ENCODE data around the gene POLR2J3.
"Not testable (repeated sequence)": the region's sequence is repeated elsewhere in the genome, so short reads cannot be mapped to it uniquely, and the experiment has no call there.

The POLR2J3 gene

DNA sequence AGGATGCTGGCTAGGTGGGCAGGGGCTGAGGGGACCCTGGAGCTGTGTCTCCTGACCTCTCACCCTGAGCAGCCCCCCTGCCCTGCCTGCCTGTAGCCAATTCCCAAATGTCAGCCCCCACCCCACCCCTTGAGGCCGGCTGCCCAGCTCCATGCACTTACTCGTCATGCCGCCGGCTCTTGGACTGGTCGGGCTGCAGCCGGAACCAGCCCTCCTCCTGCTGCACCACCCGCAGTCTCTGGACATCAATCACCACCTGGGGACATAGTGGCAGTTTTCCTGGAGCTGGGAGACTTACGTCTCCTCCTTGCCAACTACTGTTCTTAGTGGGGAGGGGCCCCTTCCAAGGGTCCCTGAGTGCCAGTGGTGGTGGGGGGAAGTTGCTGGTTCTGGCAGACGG, 27.3 kb upstream of the POLR2J3 start:
- H3K9me3 Mint-ChIP-seq (ENCODE audit: low read depth); H3K36me3 Mint-ChIP-seq; H3K4me3 Mint-ChIP-seq; H3K27me3 Mint-ChIP-seq; H3K27ac Mint-ChIP-seq; H3K4me1 Mint-ChIP-seq (ENCODE audit: low read depth): not testable (repeated sequence)

DNA sequence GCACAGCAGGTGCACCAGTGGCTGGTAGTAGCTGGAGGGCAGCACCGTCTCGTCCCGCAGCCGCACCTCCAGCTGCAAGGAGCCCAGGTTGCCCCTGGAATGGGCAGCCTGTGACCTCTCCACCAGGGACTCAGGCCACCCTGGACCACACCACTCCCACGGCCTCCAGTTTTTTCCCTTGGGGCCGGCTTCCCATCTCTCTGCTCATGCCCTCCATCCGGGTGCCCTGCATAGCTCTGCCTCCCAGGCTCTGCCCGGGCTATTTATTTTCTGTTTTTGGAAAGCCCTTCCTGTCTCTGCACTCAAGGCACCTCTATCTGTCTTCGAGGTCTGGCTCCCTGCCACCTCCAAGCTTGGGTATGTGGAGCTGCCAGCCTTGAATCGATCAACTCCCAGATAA, 23.7 kb upstream of the POLR2J3 start:
- H3K27me3 Mint-ChIP-seq; H3K9me3 Mint-ChIP-seq (ENCODE audit: low read depth); H3K36me3 Mint-ChIP-seq; H3K27ac Mint-ChIP-seq; H3K4me1 Mint-ChIP-seq (ENCODE audit: low read depth); H3K4me3 Mint-ChIP-seq: not testable (repeated sequence)

DNA sequence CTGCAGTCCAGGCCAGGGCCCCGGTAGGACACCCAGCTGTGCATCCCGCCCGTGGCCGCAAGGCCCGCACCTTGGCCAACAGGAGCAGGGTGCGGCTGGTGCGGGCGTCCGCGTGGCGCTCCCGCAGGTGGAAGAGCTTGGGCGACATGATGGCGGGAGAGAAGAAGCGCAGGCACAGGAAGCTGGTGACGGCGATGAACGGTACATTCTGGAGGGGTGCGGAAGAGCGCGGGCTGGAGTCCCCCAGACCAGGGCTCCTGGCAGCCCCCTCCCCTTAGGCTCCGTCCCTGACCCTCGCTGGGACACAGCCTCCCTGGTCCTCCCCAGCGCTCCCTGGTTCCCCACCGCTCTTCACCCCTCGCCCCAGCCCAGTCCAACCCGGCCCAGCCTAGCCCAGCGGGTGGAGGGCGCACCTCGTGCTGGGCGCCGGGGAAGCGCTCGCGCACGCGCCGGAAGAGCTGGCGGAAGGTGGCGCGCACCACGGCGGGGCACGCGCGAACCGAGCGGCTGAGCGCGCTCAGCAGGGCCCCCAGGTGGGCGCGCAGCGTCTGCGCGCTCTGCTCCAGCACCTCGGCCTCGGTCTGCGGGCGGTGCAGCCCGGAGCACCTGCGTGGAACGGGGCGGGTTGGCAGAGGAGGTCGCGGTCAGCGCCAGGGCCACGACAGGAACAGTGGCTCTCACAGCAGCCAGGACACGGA, 21.4 kb upstream of the POLR2J3 start:
- not testable (repeated sequence) for H3K4me3 Mint-ChIP-seq; H3K36me3 Mint-ChIP-seq; H3K9me3 Mint-ChIP-seq (ENCODE audit: low read depth); H3K27me3 Mint-ChIP-seq; H3K27ac Mint-ChIP-seq; H3K4me1 Mint-ChIP-seq (ENCODE audit: low read depth)

DNA sequence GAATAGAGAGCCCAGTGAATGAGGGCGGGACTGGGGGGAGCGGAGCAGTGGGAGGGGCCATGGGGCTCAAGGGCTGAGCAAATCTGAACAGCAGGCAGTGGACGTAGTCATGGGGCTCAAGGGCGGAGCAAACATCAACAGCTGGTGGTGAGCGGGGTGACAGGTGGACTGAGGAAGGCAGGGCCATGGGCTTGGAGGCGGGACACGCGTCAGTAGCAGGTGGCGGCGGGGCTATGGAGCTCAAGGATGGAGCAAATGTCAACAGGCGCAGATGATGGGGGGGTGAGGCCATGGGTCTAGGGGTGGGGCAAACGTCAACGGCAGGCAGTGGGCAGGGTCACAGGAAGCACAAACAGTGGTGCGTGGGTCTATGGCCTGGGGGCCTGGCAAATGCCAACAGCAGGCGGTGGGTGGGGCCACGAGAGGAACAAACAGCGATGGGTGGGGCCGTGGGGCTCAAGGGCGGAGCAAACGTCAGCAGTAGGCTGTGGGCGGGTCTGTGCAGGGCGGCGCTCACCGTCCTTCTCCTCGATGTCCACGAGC, 20.2 kb upstream of the POLR2J3 start:
- H3K9me3 Mint-ChIP-seq (ENCODE audit: low read depth); H3K36me3 Mint-ChIP-seq; H3K27me3 Mint-ChIP-seq: not testable (repeated sequence)

DNA sequence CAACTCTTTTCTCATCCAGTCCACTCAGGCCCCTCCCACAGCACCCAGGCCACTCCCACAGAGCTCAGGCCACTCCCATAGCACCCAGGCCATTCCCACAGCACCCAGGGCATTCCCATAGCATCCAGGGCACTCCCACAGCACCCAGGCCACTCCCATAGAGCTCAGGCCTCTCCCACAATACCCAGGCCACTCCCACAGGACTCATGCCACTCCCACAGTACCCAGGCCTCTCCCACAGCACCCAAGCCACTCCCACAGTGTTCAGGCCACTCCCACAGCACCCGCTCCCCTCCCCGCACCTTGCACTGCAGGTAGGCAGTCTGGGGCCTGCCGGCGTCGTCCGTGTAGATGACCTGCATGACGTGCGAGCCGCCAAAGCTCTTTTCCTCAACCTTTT, 17.5 kb upstream of the POLR2J3 start:
- not testable (repeated sequence) for H3K4me3 Mint-ChIP-seq; H3K27ac Mint-ChIP-seq; H3K9me3 Mint-ChIP-seq (ENCODE audit: low read depth); H3K36me3 Mint-ChIP-seq; H3K27me3 Mint-ChIP-seq; H3K4me1 Mint-ChIP-seq (ENCODE audit: low read depth)

More for the DNA sequence above, 20.2 kb upstream of the POLR2J3 start:
- not testable (repeated sequence) for H3K4me3 Mint-ChIP-seq; H3K4me1 Mint-ChIP-seq (ENCODE audit: low read depth); H3K27ac Mint-ChIP-seq

DNA sequence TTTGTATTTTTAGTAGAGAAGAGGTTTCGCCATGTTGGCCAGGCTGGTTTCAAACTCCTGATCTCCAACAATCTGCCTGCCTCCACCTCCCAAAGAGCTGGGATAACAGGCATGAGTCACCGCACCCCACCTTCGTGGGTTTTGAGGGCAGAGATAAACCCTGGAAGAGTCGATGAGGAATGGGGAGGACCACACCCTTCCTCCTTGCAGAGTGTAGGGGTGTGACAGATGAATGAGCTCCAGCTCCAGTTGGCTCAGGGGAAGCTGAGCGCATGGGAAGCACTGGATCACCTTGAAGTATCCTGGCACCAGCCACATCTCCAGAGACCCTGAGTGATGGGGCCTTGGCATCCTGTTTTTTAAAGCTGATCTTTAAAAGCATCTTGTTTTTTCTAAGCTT, 11.1 kb upstream of the POLR2J3 start:
- H3K9me3 Mint-ChIP-seq (ENCODE audit: low read depth); H3K4me3 Mint-ChIP-seq; H3K36me3 Mint-ChIP-seq; H3K4me1 Mint-ChIP-seq (ENCODE audit: low read depth); H3K27ac Mint-ChIP-seq; H3K27me3 Mint-ChIP-seq: not testable (repeated sequence)

DNA sequence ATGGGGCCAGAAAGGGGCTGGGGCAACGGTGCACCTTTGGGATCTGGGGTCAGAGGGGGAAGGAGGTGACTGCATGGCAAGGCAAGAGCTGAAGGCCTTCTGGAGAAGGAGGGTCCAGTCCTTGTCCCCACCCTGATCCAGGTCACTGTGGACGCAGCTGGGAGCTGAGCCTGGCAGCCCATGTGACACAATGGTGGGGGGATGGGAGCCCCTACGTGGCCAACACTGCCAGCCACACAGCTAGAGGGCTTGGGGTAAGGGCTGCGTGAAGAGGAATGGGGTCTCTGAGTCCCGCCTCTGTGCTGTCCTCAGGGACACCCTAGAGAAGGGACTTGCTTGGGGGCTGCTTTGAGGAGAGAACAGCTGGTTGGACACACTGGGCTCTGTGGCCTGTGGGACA, 9.3 kb upstream of the POLR2J3 start:
- H3K27me3 Mint-ChIP-seq; H3K27ac Mint-ChIP-seq; H3K4me3 Mint-ChIP-seq; H3K4me1 Mint-ChIP-seq (ENCODE audit: low read depth); H3K36me3 Mint-ChIP-seq; H3K9me3 Mint-ChIP-seq (ENCODE audit: low read depth): not testable (repeated sequence)

DNA sequence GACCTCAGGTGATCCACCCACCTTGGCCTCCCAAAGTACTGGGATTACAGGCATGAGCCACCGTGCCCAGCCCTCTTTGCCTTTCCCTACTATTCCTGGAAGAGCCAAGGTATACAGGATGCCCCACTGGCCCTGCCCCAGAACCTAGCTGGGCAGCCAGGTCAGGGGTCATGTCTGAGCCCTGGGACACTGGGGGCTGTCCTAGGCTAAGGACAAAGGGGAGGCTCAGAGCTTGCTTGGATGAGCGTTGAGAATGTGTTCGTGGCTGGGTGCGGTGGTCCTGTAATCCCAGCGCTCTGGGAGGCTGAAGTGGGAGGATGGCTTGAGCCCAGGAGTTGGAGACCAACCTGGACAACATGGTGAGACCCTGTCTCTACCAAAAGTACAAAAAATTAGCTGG, 6.1 kb upstream of the POLR2J3 start:
- not testable (repeated sequence) for H3K27me3 Mint-ChIP-seq; H3K4me1 Mint-ChIP-seq (ENCODE audit: low read depth); H3K9me3 Mint-ChIP-seq (ENCODE audit: low read depth); H3K36me3 Mint-ChIP-seq; H3K27ac Mint-ChIP-seq; H3K4me3 Mint-ChIP-seq

DNA sequence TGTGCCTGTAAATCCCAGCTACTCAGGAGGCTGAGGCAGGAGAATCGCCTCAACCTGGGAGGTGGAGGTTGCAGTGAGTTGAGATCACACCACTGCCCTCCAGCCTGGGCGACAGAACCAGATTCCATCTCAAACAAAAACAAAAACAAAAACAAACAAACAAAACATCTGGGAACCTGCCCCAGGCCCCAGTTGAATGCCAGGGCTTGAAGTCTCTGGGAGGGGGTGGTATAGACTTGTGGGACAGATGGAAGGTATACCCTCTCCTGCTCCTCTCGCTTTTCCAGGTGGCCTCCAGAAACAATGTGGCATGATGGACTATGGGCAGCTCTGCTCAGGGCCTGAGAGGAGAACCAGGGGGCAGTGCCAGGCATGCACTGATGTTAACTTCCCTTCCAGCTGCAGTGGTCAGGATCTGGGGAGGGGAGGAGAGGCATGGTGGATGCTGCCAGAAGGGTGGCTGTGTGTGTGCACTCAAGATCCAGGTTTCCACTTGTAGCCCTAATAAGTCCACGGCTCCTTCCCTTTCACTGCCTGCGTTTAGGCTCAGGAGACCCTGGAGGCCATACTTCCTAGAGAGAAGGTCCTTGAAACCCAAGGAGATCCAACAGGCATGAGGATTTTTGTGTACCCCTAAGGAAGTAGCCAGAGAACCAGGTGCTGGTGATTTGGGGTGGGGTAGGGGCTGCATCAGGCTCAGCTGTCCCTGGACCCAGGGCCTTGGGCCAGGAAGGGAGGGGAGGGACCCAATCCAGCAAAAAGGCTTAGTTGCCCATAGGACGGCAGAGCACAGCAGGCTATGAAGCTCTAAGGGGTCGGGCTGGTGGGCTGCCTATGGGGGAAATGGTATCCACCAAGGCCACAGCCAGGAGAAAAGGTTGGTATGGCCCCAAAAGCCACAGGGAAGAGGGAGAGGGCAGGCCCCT, 5.2 kb upstream of the POLR2J3 start:
- not testable (repeated sequence) for H3K27ac Mint-ChIP-seq; H3K9me3 Mint-ChIP-seq (ENCODE audit: low read depth); H3K4me1 Mint-ChIP-seq (ENCODE audit: low read depth); H3K27me3 Mint-ChIP-seq; H3K4me3 Mint-ChIP-seq; H3K36me3 Mint-ChIP-seq

DNA sequence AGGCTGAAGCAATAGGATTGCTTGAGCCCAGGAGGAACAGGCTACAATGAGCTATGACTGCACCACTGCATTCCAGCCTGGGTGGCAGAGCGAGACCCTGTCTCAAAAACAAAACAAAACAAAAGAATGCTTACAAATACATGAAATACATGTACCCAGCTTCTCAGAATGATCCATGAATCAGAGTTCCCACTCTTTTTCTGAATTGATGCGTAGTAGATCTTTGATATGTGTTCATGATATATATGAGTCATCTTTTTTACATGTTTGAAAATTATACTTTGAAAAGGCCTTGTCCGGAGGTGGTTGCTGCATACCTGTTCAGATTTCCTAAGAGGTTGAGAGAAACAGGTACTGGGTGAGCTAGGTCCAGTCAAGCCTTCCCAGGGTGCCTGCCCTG, 4.0 kb upstream of the POLR2J3 start:
- H3K4me1 Mint-ChIP-seq (ENCODE audit: low read depth); H3K9me3 Mint-ChIP-seq (ENCODE audit: low read depth); H3K27me3 Mint-ChIP-seq; H3K27ac Mint-ChIP-seq; H3K36me3 Mint-ChIP-seq; H3K4me3 Mint-ChIP-seq: not testable (repeated sequence)

DNA sequence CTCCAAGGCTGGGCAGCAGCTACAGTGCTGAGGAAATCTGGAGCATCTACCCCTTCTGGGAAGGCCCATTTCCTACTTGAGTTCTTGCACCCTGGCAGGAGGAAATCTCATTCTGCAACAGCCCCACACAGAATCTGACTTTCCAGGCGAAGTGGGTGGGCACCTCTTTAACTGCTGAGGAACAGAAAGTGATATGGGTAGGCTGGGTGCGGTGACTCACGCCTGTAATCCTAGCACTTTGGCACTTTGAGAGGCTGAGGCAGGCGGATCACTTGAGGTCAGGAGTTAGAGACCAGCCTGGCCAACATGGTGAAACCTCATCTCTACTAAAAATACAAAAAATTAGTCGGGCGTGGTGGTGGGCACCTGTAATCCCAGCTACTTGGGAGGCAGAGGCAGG, 2.2 kb upstream of the POLR2J3 start:
- H3K9me3 Mint-ChIP-seq (ENCODE audit: low read depth); H3K27me3 Mint-ChIP-seq; H3K27ac Mint-ChIP-seq; H3K4me3 Mint-ChIP-seq; H3K4me1 Mint-ChIP-seq (ENCODE audit: low read depth); H3K36me3 Mint-ChIP-seq: not testable (repeated sequence)

DNA sequence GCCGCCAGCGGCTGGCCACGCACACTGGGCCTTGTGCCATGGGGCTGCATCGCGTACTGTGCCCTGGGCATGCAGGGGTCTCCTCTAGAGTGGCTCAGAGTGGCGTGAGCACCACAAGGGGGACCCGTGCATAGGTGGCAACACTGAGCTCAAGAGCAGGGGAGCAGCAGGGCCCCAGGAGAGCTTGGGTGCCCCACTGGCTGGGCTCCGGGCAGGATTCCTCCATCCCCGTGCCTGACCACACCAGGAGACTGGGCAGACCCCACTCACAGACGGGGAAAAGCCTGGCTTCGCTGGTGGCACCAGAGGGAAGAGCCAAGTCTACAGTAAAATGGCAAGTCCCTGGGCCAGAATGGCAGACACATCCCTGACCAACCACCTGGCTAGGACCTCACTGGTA, 3.8 kb downstream of the POLR2J3 start:
- H3K4me1 Mint-ChIP-seq (ENCODE audit: low read depth); H3K9me3 Mint-ChIP-seq (ENCODE audit: low read depth); H3K4me3 Mint-ChIP-seq; H3K27ac Mint-ChIP-seq; H3K36me3 Mint-ChIP-seq; H3K27me3 Mint-ChIP-seq: not testable (repeated sequence)

DNA sequence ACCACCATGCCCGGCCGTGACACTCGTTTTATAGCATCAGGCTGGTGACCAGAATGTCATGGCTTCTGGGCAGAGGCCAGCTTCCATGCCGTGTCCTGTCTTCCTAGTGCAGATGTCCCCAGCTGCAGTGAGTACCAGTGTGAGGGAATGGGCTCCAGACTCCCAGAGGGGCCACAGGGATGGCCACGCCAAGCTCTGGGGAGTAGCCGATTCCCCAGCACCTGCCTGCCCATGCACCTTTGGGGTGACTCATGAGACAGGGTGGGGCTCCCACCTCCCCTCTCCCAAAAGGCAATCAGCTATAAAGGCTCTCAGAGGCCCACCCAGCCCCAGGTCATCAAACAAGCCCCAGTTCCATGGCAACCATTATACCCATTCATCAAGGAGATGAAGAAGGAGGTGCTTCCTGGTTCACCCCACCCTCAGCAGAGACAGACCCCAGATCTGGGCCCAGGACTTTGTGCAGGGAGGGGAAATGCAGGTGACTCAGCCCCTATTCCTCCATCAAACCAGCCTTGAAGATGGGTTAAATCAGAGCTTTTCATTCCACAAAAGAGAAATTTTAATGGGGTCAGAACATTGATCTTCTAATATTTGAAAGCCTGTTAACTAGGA, 21.5 kb downstream of the POLR2J3 start, which contains the start of gene SPDYE2:
TSS of gene SPDYE2 (plus strand) at position 419 of the 615 bp plus-strand sequence. CDS start 2,030 bp downstream, outside the sequence.
- not testable (repeated sequence) for H3K27ac Mint-ChIP-seq; H3K4me3 Mint-ChIP-seq; H3K4me1 Mint-ChIP-seq (ENCODE audit: low read depth); H3K36me3 Mint-ChIP-seq; H3K9me3 Mint-ChIP-seq (ENCODE audit: low read depth); H3K27me3 Mint-ChIP-seq

DNA sequence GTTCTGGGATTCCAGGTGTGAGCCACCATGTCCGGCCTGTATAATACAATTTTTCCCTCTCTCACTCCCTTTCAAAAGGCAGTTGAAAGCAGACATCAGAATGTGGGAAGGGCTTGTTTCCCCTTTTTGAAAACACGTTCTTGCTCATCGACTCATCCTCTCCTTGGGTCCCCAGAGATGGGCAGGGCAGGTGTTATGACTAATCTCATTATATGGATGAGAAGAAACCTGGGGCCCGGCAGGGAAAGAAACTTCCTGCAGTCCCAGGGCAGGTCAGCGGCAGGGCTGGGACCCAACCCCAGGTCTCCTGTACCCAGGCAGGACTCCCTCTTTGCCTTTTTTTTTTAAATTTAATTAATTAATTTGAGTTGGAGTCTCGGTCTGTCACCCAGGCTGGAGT, 26.0 kb downstream of the POLR2J3 start:
- not testable (repeated sequence) for H3K4me1 Mint-ChIP-seq (ENCODE audit: low read depth); H3K27ac Mint-ChIP-seq; H3K4me3 Mint-ChIP-seq; H3K27me3 Mint-ChIP-seq; H3K9me3 Mint-ChIP-seq (ENCODE audit: low read depth); H3K36me3 Mint-ChIP-seq

DNA sequence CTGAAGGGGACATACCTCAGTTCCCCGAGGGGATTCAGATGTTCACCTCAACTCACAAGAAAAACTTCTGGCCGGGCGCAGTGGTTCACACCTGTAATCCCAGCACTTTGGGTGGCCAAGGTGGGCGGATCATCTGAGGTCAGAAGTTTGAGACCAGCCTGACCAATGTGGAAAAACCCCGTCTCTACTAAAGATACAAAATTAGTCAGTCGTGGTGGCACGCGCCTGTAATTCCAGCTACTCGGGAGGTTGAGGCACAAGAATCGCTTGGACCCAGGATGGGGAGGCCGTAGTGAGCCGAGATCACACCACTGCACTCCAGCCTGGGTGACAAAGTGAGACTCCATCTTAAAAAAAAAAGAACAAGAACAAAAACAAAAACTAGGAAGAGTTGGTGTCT, 27.1 kb downstream of the POLR2J3 start:
- H3K4me1 Mint-ChIP-seq (ENCODE audit: low read depth); H3K9me3 Mint-ChIP-seq (ENCODE audit: low read depth); H3K36me3 Mint-ChIP-seq; H3K4me3 Mint-ChIP-seq; H3K27ac Mint-ChIP-seq; H3K27me3 Mint-ChIP-seq: not testable (repeated sequence)
